ENCODE measurements around the gene BFSP2. TPM values are rescaled to one million over a fixed set of nuclear protein-coding genes. Genes with fewer than 3 reads are reported as not detected.

BFSP2 gene
- total and polyA plus RNA-seq, 2 of the 4 experiments (the other 2 are of a cell fraction), result not detected

DNA sequence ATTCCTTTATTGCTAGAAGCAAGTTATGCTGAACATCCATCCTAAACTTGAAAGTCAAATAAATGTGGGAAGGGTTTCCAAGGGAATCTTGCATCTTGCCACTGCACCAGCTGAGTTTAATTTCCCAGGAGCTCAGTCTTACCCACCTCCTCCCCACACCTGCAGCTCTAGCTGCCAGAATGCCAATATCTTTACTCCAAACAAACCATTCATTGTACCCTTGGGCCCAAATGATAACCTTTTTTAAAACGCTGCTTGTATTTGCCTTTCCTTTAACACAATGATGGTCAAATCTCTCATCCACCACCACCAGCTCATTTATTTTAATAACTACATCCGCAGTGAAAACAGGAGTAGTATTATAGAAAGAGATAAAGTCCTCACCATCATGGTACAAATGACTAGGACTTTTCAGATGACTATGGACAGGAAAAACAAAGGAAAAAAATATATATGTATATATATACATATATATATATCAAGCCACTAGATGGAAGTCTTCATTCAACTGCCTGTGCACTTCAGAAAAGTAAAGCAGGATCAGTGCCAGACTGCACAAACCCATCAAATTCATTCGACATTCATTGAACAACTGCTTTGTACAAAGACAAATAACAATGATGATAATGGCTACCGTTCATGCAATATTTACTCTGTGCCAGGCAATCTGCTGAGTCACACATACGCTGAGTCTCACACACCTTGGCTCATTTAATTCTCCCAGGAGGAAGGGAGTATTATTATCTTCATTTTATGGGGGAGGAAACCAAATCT is 44.0 kb downstream of the BFSP2 start:
- CTCF ChIA-PET, result interaction anchor here (0.7 kb wide), 2 partner anchors 51 to 774 kb away, joined by 3 read pairs; no protein-coding TSS in a partner anchor
- BruUV-seq (replicated peaks), result no TSS peak
- no peak for TF ChIP-seq CHD1 (IDR thresholded peaks at IDR 0.05; ENCODE audit: low read depth, low read length)
- no peak for TF ChIP-seq RCOR1 (IDR thresholded peaks at IDR 0.05; ENCODE audit: insufficient replicate concordance, low read length)
- TF ChIP-seq CEBPB (IDR thresholded peaks at IDR 0.05; ENCODE audit: low read depth, low read length), result no peak
- TF ChIP-seq SMC3 (IDR thresholded peaks at IDR 0.05; ENCODE audit: low read depth, low read length), result no peak
- TF ChIP-seq NFE2L2 (IDR thresholded peaks at IDR 0.05; ENCODE audit: low read depth, low read length), result peak; percentile 82
- TF ChIP-seq RFX5 (IDR thresholded peaks at IDR 0.05; ENCODE audit: low read depth, low read length), result no peak
- TF ChIP-seq FOS (IDR thresholded peaks at IDR 0.05; ENCODE audit: low read depth, low read length), result no peak
- 0 out of 2 replicates have a peak, but pooled peaks have one; percentile 17 for TF ChIP-seq RAD21 (IDR thresholded peaks at IDR 0.05; ENCODE audit: low read length)
- no peak for TF ChIP-seq BHLHE40 (IDR thresholded peaks at IDR 0.05; ENCODE audit: low read depth, low read length)
- no peak for TF ChIP-seq POLR2A (IDR thresholded peaks at IDR 0.05; ENCODE audit: low read depth, low read length)
- peak; percentile 47; the same call in 1 of the 2 replicates for TF ChIP-seq MAFK (IDR thresholded peaks at IDR 0.05; ENCODE audit: low read depth, low read length)
- TF ChIP-seq MAZ (IDR thresholded peaks at IDR 0.05; ENCODE audit: borderline replicate concordance, low read depth, low read length), result no peak
- no peak for TF ChIP-seq ELK1 (IDR thresholded peaks at IDR 0.05; ENCODE audit: borderline replicate concordance, low read depth, low read length)
- no peak for TF ChIP-seq USF2 (IDR thresholded peaks at IDR 0.05; ENCODE audit: low read depth, low read length)
- no peak for TF ChIP-seq MXI1 (IDR thresholded peaks at IDR 0.05; ENCODE audit: borderline replicate concordance, low read depth, low read length)

More for the DNA sequence above, 44.0 kb downstream of the BFSP2 start:
- dilution Hi-C loops (cut with HindIII; ENCODE audit: low sequenced_read_pairs, unreplicated experiment), result no loop called here
- Histone ChIP-seq H3K4me3 (ENCODE audit: insufficient read depth, low read depth, low read length) (no peak overlapping the region), H3K14ac (replicated peaks; ENCODE audit: low read depth, low read length) (no peak overlapping the region), H4K8ac (ENCODE audit: low read depth in 2 of 2, low read length in 2 of 2) (no peak overlapping the region), H3K79me1 (ENCODE audit: low read depth in 1 of 2, low read length in 2 of 2) (no peaks in the 10 kb centered on the region), H3K27ac (ENCODE audit: insufficient read depth, low read length) (no peak overlapping the region), H2AFZ (replicated peaks; ENCODE audit: low read length, poor library complexity) (no peak overlapping the region), H3K18ac (ENCODE audit: low read depth, low read length) (no peak overlapping the region), H3K4me1 (ENCODE audit: control insufficient read depth, insufficient read depth, low read length) (no peaks in the 10 kb centered on the region), H2AK5ac (ENCODE audit: low read depth, low read length) (no peak overlapping the region), H3K9ac (ENCODE audit: low read depth, low read length) (no peak overlapping the region), H3K9me3 (ENCODE audit: control insufficient read depth, insufficient read depth, low read length) (no peaks in the 10 kb centered on the region), H3K36me3 (ENCODE audit: control insufficient read depth, insufficient read depth, low read length) (no peaks in the 10 kb centered on the region), H4K91ac (ENCODE audit: insufficient read depth, low read depth, low read length) (no peak overlapping the region), H2BK5ac (ENCODE audit: low read depth, low read length, poor library complexity, severe bottlenecking) (no peak overlapping the region), H3K4me2 (ENCODE audit: low read depth, low read length) (no peak overlapping the region), H4K20me1 (ENCODE audit: insufficient read depth, low read length) (no peaks in the 10 kb centered on the region), H2BK20ac (ENCODE audit: low read depth, low read length) (no peak overlapping the region), H3K27me3 (ENCODE audit: control insufficient read depth, insufficient read depth, low read length) (peaks cover 4% of the 10 kb centered on the region), H4K5ac (ENCODE audit: low read depth, low read length) (no peak overlapping the region), H3K56ac (ENCODE audit: extremely low read depth, insufficient read depth, low read length) (no peak overlapping the region), H2BK120ac (ENCODE audit: low read depth, low read length) (no peak overlapping the region), H2AK9ac (replicated peaks; ENCODE audit: low read depth, low read length, poor library complexity) (no peak overlapping the region), H3K23ac (ENCODE audit: low read depth, low read length) (no peak overlapping the region), H3K9me1 (ENCODE audit: insufficient read depth, low read length) (peaks cover 3% of the 10 kb centered on the region; the same call in 1 of the 2 replicates), H2BK15ac (ENCODE audit: low read depth, low read length) (no peak overlapping the region), H3K4ac (ENCODE audit: low read depth, low read length) (no peak overlapping the region)
- POLR2A ChIA-PET (ENCODE audit: unreplicated experiment), result no interaction called here
- in situ Hi-C loops (cut with MboI; ENCODE audit: low sequenced_read_pairs), result no loop called here
- ATAC-seq (ENCODE audit: low read depth) (peak; percentile 24), DNase-seq (peak; percentile 24)
- intact Hi-C loops (cut with micrococcal nuclease), result loop anchor here (10.0 kb wide), 1 partner anchor 471 kb away; no protein-coding TSS in a partner anchor
- WGBS, 2 experiments (ENCODE audit: extremely low coverage in 2 of 2, insufficient read length in 1 of 2), result no CpG with 5 or more reads among the region's 5 CpGs
